NCI-H1417 treated with DMSO at 0.1 percent for 48 hours (cell line): Measurements from ENCODE around the gene SIK3.

Experiments used
- DNase-seq: peaks from one replicate; lab custom pipeline; 2025; lab: John Stamatoyannopoulos, UW

The SIK3 gene

DNA sequence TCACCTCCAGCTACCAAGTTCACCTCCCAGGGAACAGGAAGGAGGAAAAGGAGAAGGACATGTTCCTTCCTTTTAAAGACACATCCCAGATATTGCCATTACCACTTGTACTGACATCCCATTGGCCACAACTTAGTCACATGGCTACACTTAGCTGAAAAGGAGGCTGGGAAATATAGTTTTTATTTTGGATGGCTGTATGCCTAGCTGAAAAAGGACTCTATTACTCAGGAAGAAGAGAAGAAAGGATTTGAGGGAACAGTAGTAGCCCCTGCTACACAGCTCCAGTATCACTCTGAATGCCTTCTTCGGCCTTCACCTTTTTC lies 304.5 kb downstream of the SIK3 start:
- DNase-seq, result no peak
